Heart left ventricle (tissue), 11 donors: ENCODE measurements around the gene NT5C3B. TPM values are rescaled to one million over a fixed set of nuclear protein-coding genes. Genes with fewer than 3 reads are reported as not detected.

Experiments used
- polyA plus RNA-seq, 2 donors: library from polyadenylated mRNA; stranded (reverse); fragments of 200-250 nt; gene quantifications; one replicate each; pipeline ENCODE4 v1.2.3, GENCODE V29; 2013
- total RNA-seq, 9 donors: library from RNA; depleted of rRNA in 2 of 9; stranded (reverse); fragments of >200 nt in 2 of 9; fragmentation: NEBNext Ultra II Directional in 3 of 9; extraction: Animal tissue kit (Norgen Biotek cat#: 25700) in 3 of 9; gene quantifications; one replicate each; pipeline versions ENCODE4 v1.1.0 to v1.2.4, GENCODE V29; 2016 to 2023
- donor health status: ischemic (EF 13 %, LVEDD 7.1; RV severe dilation, severe dysfunction).
- donor health status: healthy with polysubstance abuse.
- donor health status: DM: no; HTN: yes; CAD: no.
- donor health status: DM: no; HTN: no; CAD: no.
- donor health status: ischemic (EF 25% LVEDD 5.7; RV mildly dilated, moderate dysfunction).
- donor health status: healthy.
- donor health status: DM: yes; HTN: yes; CAD: no.
- donor health status: PGD.
- donor health status: nonischemic (EF 23%, LVEDD 6.1; RV moderate dilation, normal function).

Gene NT5C3B
- total and polyA plus RNA-seq, 11 donors = 16.0 to 50.9 (median 25.2) TPM

Other genes starting within 250 kb of the NT5C3B start
- under 1 TPM in 2 of 9 donors, not detected in 7; 0.23 to 0.38 TPM for gene KRT14, start 249.3 kb downstream of the NT5C3B start, total RNA-seq
- not detected for gene KRT14, start 249.3 kb downstream of the NT5C3B start, polyA plus RNA-seq
- not detected for gene KRT16, start 223.5 kb downstream of the NT5C3B start, total RNA-seq
- under 1 TPM in 1 of 2 donors, not detected in 1; 0.06 TPM for gene KRT16, start 223.5 kb downstream of the NT5C3B start, polyA plus RNA-seq
- gene KRT17, start 211.7 kb downstream of the NT5C3B start, total RNA-seq = under 1 TPM in 1 of 9 donors, not detected in 8; 0.60 TPM
- not detected for gene KRT17, start 211.7 kb downstream of the NT5C3B start, polyA plus RNA-seq
- 1,000 to 10,000 TPM in 6 of 9 donors, 100 to 1,000 TPM in 3; 402 to 1,338 (median 1,177) TPM for gene EIF1, start 147.3 kb downstream of the NT5C3B start, total RNA-seq
- gene EIF1, start 147.3 kb downstream of the NT5C3B start, polyA plus RNA-seq = 1,000 to 10,000 TPM in 1 of 2 donors, 100 to 1,000 TPM in 1; 911 to 1,001 TPM
- not detected for gene GAST, start 123.9 kb downstream of the NT5C3B start, total RNA-seq
- gene GAST, start 123.9 kb downstream of the NT5C3B start, polyA plus RNA-seq = not detected
- under 1 TPM in 4 of 9 donors, not detected in 5; 0.07 to 0.35 (median 0.10) TPM for gene HAP1, start 101.6 kb downstream of the NT5C3B start, total RNA-seq
- under 1 TPM in 1 of 2 donors, not detected in 1; 0.10 TPM for gene HAP1, start 101.6 kb downstream of the NT5C3B start, polyA plus RNA-seq
- gene JUP, start 49.5 kb downstream of the NT5C3B start, total RNA-seq = 100 to 1,000 TPM; 143 to 503 (median 166) TPM
- gene JUP, start 49.5 kb downstream of the NT5C3B start, polyA plus RNA-seq = 100 to 1,000 TPM in 1 of 2 donors, 10 to 100 TPM in 1; 94.6 to 148 TPM
- gene P3H4, start 24.3 kb downstream of the NT5C3B start, total RNA-seq = 10 to 100 TPM in 1 of 9 donors, 1 to 10 TPM in 8; 2.2 to 10.1 (median 5.3) TPM
- gene P3H4, start 24.3 kb downstream of the NT5C3B start, polyA plus RNA-seq = 1 to 10 TPM; 4.2 to 9.4 TPM
- 10 to 100 TPM in 5 of 9 donors, 1 to 10 TPM in 4; 6.5 to 40.4 (median 12.5) TPM for gene FKBP10, start 23.2 kb downstream of the NT5C3B start, total RNA-seq
- 10 to 100 TPM; 11.4 to 25.2 TPM for gene FKBP10, start 23.2 kb downstream of the NT5C3B start, polyA plus RNA-seq
- gene KLHL10, start 1.6 kb upstream of the NT5C3B start, total RNA-seq = under 1 TPM in 1 of 9 donors, not detected in 8; 0.10 TPM
- gene KLHL10, start 1.6 kb upstream of the NT5C3B start, polyA plus RNA-seq = under 1 TPM in 1 of 2 donors, not detected in 1; 0.08 TPM
- gene KLHL11, start 29.2 kb upstream of the NT5C3B start, total RNA-seq = 1 to 10 TPM; 2.3 to 5.9 (median 3.6) TPM
- 1 to 10 TPM; 1.1 to 1.9 TPM for gene KLHL11, start 29.2 kb upstream of the NT5C3B start, polyA plus RNA-seq
- gene ACLY, start 82.7 kb upstream of the NT5C3B start, total RNA-seq = 10 to 100 TPM; 18.2 to 55.5 (median 34.7) TPM
- gene ACLY, start 82.7 kb upstream of the NT5C3B start, polyA plus RNA-seq = 10 to 100 TPM in 1 of 2 donors, 1 to 10 TPM in 1; 8.3 to 39.7 TPM
- under 1 TPM in 8 of 9 donors, not detected in 1; 0.38 to 0.96 (median 0.73) TPM for gene ODAD4, start 94.4 kb upstream of the NT5C3B start, total RNA-seq
- 1 to 10 TPM in 1 of 2 donors, under 1 TPM in 1; 0.69 to 1.2 TPM for gene ODAD4, start 94.4 kb upstream of the NT5C3B start, polyA plus RNA-seq
- gene CNP, start 130.6 kb upstream of the NT5C3B start, total RNA-seq = 10 to 100 TPM; 23.3 to 49.1 (median 27.5) TPM
- 10 to 100 TPM; 19.3 to 31.6 TPM for gene CNP, start 130.6 kb upstream of the NT5C3B start, polyA plus RNA-seq
- 10 to 100 TPM; 42.5 to 96.5 (median 70.5) TPM for gene DNAJC7, start 181.2 kb upstream of the NT5C3B start, total RNA-seq
- gene DNAJC7, start 181.2 kb upstream of the NT5C3B start, polyA plus RNA-seq = 100 to 1,000 TPM in 1 of 2 donors, 10 to 100 TPM in 1; 83.5 to 103 TPM
- gene NKIRAS2, start 183.9 kb upstream of the NT5C3B start, total RNA-seq = 10 to 100 TPM; 50.6 to 78.9 (median 52.8) TPM
- 10 to 100 TPM; 66.7 to 73.0 TPM for gene NKIRAS2, start 183.9 kb upstream of the NT5C3B start, polyA plus RNA-seq
- 1 to 10 TPM in 2 of 9 donors, under 1 TPM in 7; 0.28 to 1.2 (median 0.72) TPM for gene C17orf113, start 214.4 kb upstream of the NT5C3B start, total RNA-seq
- gene C17orf113, start 214.4 kb upstream of the NT5C3B start, polyA plus RNA-seq = under 1 TPM; 0.24 to 0.72 TPM